HepG2 (cell line): ENCODE results near the gene MEGF6. TPM values are rescaled to one million over a fixed set of nuclear protein-coding genes. Genes with fewer than 3 reads are reported as not detected.

Experiments used
- BATF2 ChIP-seq: sonication (generic); formaldehyde crosslinking; IDR thresholded peaks from 2 replicates; pipeline ENCODE4 v1.8.0; 2022; ENCODE audit warnings: mild to moderate bottlenecking, missing genetic modification reagents, moderate library complexity
- BRCA1 ChIP-seq: sonication (generic); formaldehyde crosslinking; IDR thresholded peaks from 2 replicates; pipeline ENCODE4 v1.4.0; 2020; ENCODE audit warnings: missing genetic modification reagents
- FOXP4 ChIP-seq: sonication (generic); formaldehyde crosslinking; IDR thresholded peaks from 2 replicates; pipeline ENCODE4 v1.4.0; 2020; ENCODE audit warnings: missing genetic modification reagents
- IRF9 ChIP-seq: sonication (generic); formaldehyde crosslinking; IDR thresholded peaks from 2 replicates; pipeline ENCODE4 v1.8.0; 2022; ENCODE audit warnings: missing genetic modification reagents, mild to moderate bottlenecking, borderline replicate concordance
- MNT ChIP-seq: fragments of 450-650 bp; IDR thresholded peaks from 2 replicates; pipeline ENCODE4 v1.6.1; 2016
- SP1 ChIP-seq, 2 experiments: fragments of 450-650 bp in 1 of 2; sonication (generic) in 1 of 2; formaldehyde crosslinking in 1 of 2; IDR thresholded peaks; 2 replicates each; pipeline versions ENCODE4 v1.4.0 to v1.6.1; 2016 to 2020; ENCODE audit warnings: missing genetic modification reagents in 1 of 2
- ZBTB25 ChIP-seq: IDR thresholded peaks from 2 replicates; pipeline ENCODE4 v1.6.1; 2018; ENCODE audit warnings: missing genetic modification reagents
- ZNF232 ChIP-seq: sonication (generic); formaldehyde crosslinking; IDR thresholded peaks from 2 replicates; pipeline ENCODE4 v1.4.0; 2020; ENCODE audit warnings: missing genetic modification reagents, borderline replicate concordance
- ZNF292 ChIP-seq: sonication (generic); formaldehyde crosslinking; IDR thresholded peaks from 2 replicates; pipeline ENCODE4 v1.8.1; 2022; ENCODE audit warnings: mild to moderate bottlenecking, low read depth, missing genetic modification reagents, borderline replicate concordance
- ZNF503 ChIP-seq: sonication (generic); formaldehyde crosslinking; IDR thresholded peaks from 2 replicates; pipeline ENCODE4 v1.4.0; 2020; ENCODE audit warnings: missing genetic modification reagents
- ZNF674 ChIP-seq: sonication (generic); formaldehyde crosslinking; IDR thresholded peaks from 2 replicates; pipeline ENCODE4 v1.5.0; 2020; ENCODE audit warnings: low read depth, mild to moderate bottlenecking, missing genetic modification reagents
- ZNF782 ChIP-seq: sonication (generic); formaldehyde crosslinking; IDR thresholded peaks from 2 replicates; pipeline ENCODE4 v1.4.0; 2020; ENCODE audit warnings: missing genetic modification reagents, mild to moderate bottlenecking, borderline replicate concordance
- ZSCAN20 ChIP-seq: sonication (generic); formaldehyde crosslinking; IDR thresholded peaks from 2 replicates; pipeline ENCODE4 v1.4.0; 2020; ENCODE audit warnings: missing genetic modification reagents, mild to moderate bottlenecking, borderline replicate concordance
- polyA plus RNA-seq, 8 experiments: library from polyadenylated mRNA; depleted of rRNA in 3 of 8; stranded (reverse) in 7 of 8; unstranded in 1 of 8; fragments of >200 nt; fragmentation: Illumina TruSeq in 4 of 8; extraction: Trizol in 4 of 8; gene quantifications; 2 replicates each; pipeline versions ENCODE4 v1.2.1 to v1.2.3, GENCODE V29; 2011 to 2016; ENCODE audit warnings: low read depth in 4 of 8, missing spikeins in 1 of 8, mixed read lengths in 1 of 8; ENCODE audit not compliant: insufficient read depth in 1 of 8
- total RNA-seq, 5 experiments: library from RNA; depleted of rRNA; stranded (reverse); fragments of >200 nt; fragmentation: Illumina TruSeq; extraction: Trizol; gene quantifications; 2 replicates each; pipeline ENCODE4 v1.2.3, GENCODE V29; 2016; ENCODE audit warnings: low read depth in 1 of 5

The MEGF6 gene
- total and polyA plus RNA-seq, 2 of the 13 experiments (the other 11 are each of a cell fraction or from before 2014, with no cell fraction given): 1.9 TPM

GRCh38 chr1:3624200-3625136 is 13.2 kb upstream of the MEGF6 start, which contains the start of gene TPRG1L (continued):
- TF ChIP-seq FOXP4 (peak; percentile 77), ZSCAN20 (CRISPR knock-in tag) (0 out of 2 replicates have a peak, but pooled peaks have one; percentile 20), ZNF232 (0 out of 2 replicates have a peak, but pooled peaks have one; percentile 28), SP1 (IDR thresholded peaks at IDR 0.05) (peak; percentile 72; the same call in 1 of the 2 replicates), SP1 (CRISPR knock-in tag; IDR thresholded peaks at IDR 0.05) (peak; percentile 92), BATF2 (0 out of 2 replicates have a peak, but pooled peaks have one; percentile 60), ZNF503 (CRISPR knock-in tag) (0 out of 2 replicates have a peak, but pooled peaks have one; percentile 34), MNT (peak; percentile 75), ZBTB25 (no peak), ZNF674 (CRISPR knock-in tag) (0 out of 2 replicates have a peak, but pooled peaks have one; percentile 66), ZNF292 (CRISPR knock-in tag) (no peak), IRF9 (0 out of 2 replicates have a peak, but pooled peaks have one; percentile 41), ZNF782 (CRISPR knock-in tag) (no peak), BRCA1 (CRISPR knock-in tag) (0 out of 2 replicates have a peak, but pooled peaks have one; percentile 29)
